Activated T-cell treated with anti-CD3 and anti-CD28 coated beads, Interleukin-2, amount 50 U/mL, for 24 hours (primary cell): ENCODE measurements around the gene CLTB.
"Not testable (repeated sequence)": the region's sequence is repeated elsewhere in the genome, so short reads cannot be mapped to it uniquely, and the experiment has no call there.

Experiments
- DNase-seq: peaks from one replicate; pipeline ENCODE4 v3.0.0-alpha.2; 2020
- H3K27ac Mint-ChIP-seq: 2 replicates; pipeline ENCODE4 v1.8.0; 2020; ENCODE audit warnings: mild to moderate bottlenecking, mixed read lengths
- H3K27me3 Mint-ChIP-seq: 2 replicates; pipeline ENCODE4 v1.8.0; 2020; ENCODE audit warnings: mixed read lengths
- H3K36me3 Mint-ChIP-seq: 2 replicates; pipeline ENCODE4 v1.8.0; 2020; ENCODE audit warnings: low read depth, mixed read lengths
- H3K4me1 Mint-ChIP-seq: 2 replicates; pipeline ENCODE4 v1.8.0; 2020; ENCODE audit warnings: low read depth, mixed read lengths
- H3K4me3 Mint-ChIP-seq: 2 replicates; pipeline ENCODE4 v1.8.0; 2020; ENCODE audit warnings: mild to moderate bottlenecking, moderate library complexity, mixed read lengths
- H3K9me3 Mint-ChIP-seq: 2 replicates; pipeline ENCODE4 v1.8.0; 2020; ENCODE audit warnings: mixed read lengths

The CLTB gene

DNA sequence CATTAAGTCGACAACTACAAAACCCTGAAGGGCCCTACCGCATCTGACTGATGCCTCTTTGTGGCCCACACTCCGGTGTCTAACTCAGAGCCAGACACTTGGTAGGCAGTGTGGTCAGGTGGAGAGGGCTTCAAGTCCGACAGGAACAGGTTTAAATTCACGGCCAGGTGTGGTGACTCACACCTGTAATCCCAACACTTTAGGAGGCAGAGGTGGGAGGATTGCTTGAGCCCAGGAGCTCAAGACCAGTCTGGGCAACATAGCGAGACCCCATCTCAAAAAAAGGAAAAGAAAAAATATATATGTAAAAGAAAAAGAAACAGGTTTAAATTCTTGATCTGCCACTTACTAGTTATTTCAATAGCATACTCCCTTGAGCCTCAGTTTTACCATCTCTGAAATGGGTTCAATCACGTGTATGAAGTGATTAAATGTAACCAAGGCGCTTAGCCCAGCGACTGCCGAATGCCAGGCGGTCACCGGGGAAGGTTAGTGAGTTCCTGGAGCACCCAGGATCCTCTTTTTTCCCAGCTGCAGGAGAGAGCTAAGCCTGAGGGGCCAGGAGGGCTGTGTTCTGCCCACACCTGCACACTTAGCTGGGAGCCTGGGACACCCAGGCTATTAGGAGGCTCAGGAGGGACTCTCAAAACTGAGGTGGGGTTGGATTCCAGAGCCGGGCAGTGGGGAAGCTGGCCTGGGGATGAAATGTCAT, 943 bp downstream of the CLTB start:
- Mint-ChIP-seq H3K27me3 (no peaks in the 10 kb centered on the region), H3K36me3 (peaks cover 22% of the 10 kb centered on the region), H3K27ac (peak overlapping the region; percentile 84), H3K4me3 (peak overlapping the region; percentile 83), H3K9me3 (no peaks in the 10 kb centered on the region), H3K4me1 (peaks cover 52% of the 10 kb centered on the region)
- no peak for DNase-seq

DNA sequence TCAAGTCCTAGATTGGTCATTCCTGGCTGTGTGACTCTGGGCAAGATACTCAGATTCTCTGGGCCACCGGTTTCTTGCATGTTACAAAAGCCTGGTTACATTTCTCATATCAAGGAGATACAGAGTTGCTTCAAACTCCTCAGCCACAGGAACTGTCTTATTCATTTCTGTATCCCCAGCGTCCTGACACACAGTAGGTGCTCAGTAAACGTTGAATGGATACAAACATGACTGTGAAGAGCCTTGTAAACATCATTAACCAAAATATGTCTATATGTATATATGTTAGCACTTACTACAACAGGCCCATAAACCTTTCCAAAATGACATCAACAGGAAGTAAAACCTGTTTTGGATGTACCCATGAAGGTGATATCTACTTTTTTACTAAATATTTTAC, 1.6 kb downstream of the CLTB start:
- H3K36me3 Mint-ChIP-seq = peaks cover 28% of the 10 kb centered on the region
- peaks cover 52% of the 10 kb centered on the region for H3K4me1 Mint-ChIP-seq
- peak overlapping the region; percentile 64 for H3K27ac Mint-ChIP-seq
- no peaks in the 10 kb centered on the region for H3K9me3 Mint-ChIP-seq
- DNase-seq = no peak
- peak overlapping the region; percentile 83 for H3K4me3 Mint-ChIP-seq
- no peaks in the 10 kb centered on the region for H3K27me3 Mint-ChIP-seq

DNA sequence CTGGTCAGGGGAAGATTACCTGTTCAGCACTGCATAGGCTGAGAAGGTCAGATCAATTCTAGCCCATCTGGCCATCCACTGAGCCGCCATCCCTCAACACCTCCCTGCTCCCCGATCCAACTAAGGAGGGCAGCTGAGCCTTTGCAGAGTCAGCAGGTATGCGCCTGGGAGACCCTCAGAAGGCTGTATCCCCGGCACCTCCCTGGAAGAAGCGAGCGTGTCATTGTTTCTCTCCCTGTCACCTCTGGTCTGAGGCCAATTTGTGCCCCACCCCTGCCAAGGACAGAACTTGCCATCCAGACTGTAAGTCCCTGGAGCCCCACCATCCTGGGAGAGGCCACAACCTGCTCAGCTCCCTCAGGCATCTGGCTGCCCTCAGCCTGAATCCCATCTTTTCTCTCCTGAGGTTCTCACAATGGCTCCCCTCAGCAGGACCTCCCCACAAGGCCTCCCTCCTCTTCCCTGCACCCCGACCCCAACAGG, 2.6 kb downstream of the CLTB start:
- Mint-ChIP-seq H3K4me3 (no peak overlapping the region), H3K4me1 (peaks cover 52% of the 10 kb centered on the region), H3K27ac (peak overlapping the region; percentile 63), H3K9me3 (no peaks in the 10 kb centered on the region), H3K27me3 (no peaks in the 10 kb centered on the region), H3K36me3 (peaks cover 37% of the 10 kb centered on the region)
- no peak for DNase-seq

- peaks cover 40% of the 10 kb centered on the region for H3K36me3 Mint-ChIP-seq
- no peaks in the 10 kb centered on the region for H3K9me3 Mint-ChIP-seq
- no peak overlapping the region for H3K4me3 Mint-ChIP-seq
- peak overlapping the region; percentile 33 for H3K27ac Mint-ChIP-seq
- peaks cover 52% of the 10 kb centered on the region for H3K4me1 Mint-ChIP-seq
- H3K27me3 Mint-ChIP-seq = no peaks in the 10 kb centered on the region
- no peak for DNase-seq
Measured at GRCh38 chr5:176413255-176413565, 3.1 kb downstream of the CLTB start.

- Mint-ChIP-seq H3K27ac (peak overlapping the region; percentile 33), H3K4me3 (no peak overlapping the region), H3K9me3 (no peaks in the 10 kb centered on the region), H3K36me3 (peaks cover 44% of the 10 kb centered on the region), H3K27me3 (no peaks in the 10 kb centered on the region), H3K4me1 (peaks cover 52% of the 10 kb centered on the region)
- no peak for DNase-seq
Measured at GRCh38 chr5:176412517-176413254, 3.7 kb downstream of the CLTB start.

GRCh38 chr5:176410486-176411180, 5.7 kb downstream of the CLTB start:
- H3K27me3 Mint-ChIP-seq = no peaks in the 10 kb centered on the region
- DNase-seq = no peak
- no peak overlapping the region for H3K4me3 Mint-ChIP-seq

DNA sequence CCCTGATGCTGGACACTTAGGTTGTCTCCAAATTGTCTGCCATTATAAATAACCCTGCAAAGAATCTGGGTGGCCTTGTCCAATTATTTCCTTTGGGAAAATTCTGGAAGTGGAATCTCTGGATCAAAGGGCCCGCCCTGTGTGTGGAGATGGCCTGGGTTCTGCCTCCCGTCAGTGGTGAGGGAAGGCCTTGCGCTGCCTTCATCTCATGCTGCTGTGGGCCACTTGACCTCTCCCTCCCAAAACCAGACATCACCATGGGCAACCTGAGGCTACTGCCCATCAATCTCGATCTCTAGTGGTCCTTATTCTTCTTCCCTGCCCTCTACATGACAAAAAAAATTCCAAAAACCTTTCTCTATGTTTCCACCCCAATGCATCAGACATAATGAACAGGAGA, 6.6 kb downstream of the CLTB start:
- H3K4me1 Mint-ChIP-seq = peaks cover 33% of the 10 kb centered on the region
- H3K36me3 Mint-ChIP-seq = peaks cover 63% of the 10 kb centered on the region
- H3K4me3 Mint-ChIP-seq = no peak overlapping the region
- no peaks in the 10 kb centered on the region for H3K27me3 Mint-ChIP-seq
- H3K9me3 Mint-ChIP-seq = no peaks in the 10 kb centered on the region
- peak; percentile 2 for DNase-seq
- no peak overlapping the region for H3K27ac Mint-ChIP-seq

More at GRCh38 chr5:176410486-176411180, 5.7 kb downstream of the CLTB start:
- Mint-ChIP-seq H3K27ac (no peak overlapping the region), H3K4me1 (peaks cover 42% of the 10 kb centered on the region), H3K36me3 (peaks cover 60% of the 10 kb centered on the region), H3K9me3 (no peaks in the 10 kb centered on the region)

DNA sequence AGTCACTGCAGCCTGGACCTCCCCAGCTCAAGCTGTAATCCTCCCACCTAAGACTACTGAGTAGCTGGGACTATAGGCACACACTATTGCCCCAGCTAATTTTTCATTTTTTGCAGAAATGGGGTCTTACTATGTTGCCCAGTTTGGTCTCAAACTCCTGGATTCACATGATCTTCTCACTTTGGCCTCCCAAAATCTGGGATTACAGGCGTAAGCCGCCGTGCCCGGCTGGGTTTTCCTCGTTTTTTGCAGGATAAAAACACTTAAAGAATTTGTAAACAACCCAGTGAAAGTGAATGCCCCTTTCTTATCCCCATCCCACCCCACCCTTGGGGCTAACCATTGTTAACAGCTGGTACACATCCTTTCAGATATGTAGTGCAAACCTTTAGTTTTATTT, 7.7 kb downstream of the CLTB start:
- Mint-ChIP-seq H3K36me3 (peaks cover 59% of the 10 kb centered on the region), H3K27me3 (no peaks in the 10 kb centered on the region)

DNA sequence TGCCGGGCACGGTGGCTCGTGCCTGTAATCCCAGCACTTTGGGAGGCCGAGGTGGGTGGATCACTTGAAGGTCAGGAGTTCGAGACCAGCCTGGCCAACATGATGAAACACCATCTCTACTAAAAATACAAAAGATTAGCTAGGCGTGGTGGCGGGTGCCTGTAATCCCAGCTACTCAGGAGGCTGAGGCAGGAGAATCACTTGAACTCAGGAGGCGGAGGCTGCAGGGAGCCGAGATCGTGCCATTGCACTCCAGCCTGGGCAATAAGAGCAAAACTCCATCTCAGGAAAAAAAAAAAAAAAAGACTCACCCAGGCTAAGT, 8.1 kb downstream of the CLTB start:
- H3K27ac Mint-ChIP-seq, H3K27me3 Mint-ChIP-seq, H3K9me3 Mint-ChIP-seq, DNase-seq, H3K4me3 Mint-ChIP-seq: not testable (repeated sequence)
- peaks cover 58% of the 10 kb centered on the region for H3K36me3 Mint-ChIP-seq
- H3K4me1 Mint-ChIP-seq = peaks cover 19% of the 10 kb centered on the region

More for the DNA sequence above, 7.7 kb downstream of the CLTB start:
- Mint-ChIP-seq H3K27ac (no peak overlapping the region), H3K4me1 (peaks cover 22% of the 10 kb centered on the region), H3K9me3 (no peaks in the 10 kb centered on the region), H3K4me3 (no peak overlapping the region)
- DNase-seq = no peak

- H3K27ac Mint-ChIP-seq = no peak overlapping the region
- H3K9me3 Mint-ChIP-seq = no peaks in the 10 kb centered on the region
- no peak overlapping the region for H3K4me3 Mint-ChIP-seq
- H3K4me1 Mint-ChIP-seq = peaks cover 14% of the 10 kb centered on the region
- peaks cover 54% of the 10 kb centered on the region for H3K36me3 Mint-ChIP-seq
- H3K27me3 Mint-ChIP-seq = no peaks in the 10 kb centered on the region
- DNase-seq = no peak
Measured at GRCh38 chr5:176407456-176408251, 8.7 kb downstream of the CLTB start.

GRCh38 chr5:176406436-176407052, 9.8 kb downstream of the CLTB start:
- peaks cover 7% of the 10 kb centered on the region for H3K4me1 Mint-ChIP-seq
- H3K9me3 Mint-ChIP-seq = no peaks in the 10 kb centered on the region
- H3K27me3 Mint-ChIP-seq = no peaks in the 10 kb centered on the region
- no peak overlapping the region for H3K27ac Mint-ChIP-seq
- DNase-seq = no peak
- no peak overlapping the region for H3K4me3 Mint-ChIP-seq
- H3K36me3 Mint-ChIP-seq = peaks cover 56% of the 10 kb centered on the region

DNA sequence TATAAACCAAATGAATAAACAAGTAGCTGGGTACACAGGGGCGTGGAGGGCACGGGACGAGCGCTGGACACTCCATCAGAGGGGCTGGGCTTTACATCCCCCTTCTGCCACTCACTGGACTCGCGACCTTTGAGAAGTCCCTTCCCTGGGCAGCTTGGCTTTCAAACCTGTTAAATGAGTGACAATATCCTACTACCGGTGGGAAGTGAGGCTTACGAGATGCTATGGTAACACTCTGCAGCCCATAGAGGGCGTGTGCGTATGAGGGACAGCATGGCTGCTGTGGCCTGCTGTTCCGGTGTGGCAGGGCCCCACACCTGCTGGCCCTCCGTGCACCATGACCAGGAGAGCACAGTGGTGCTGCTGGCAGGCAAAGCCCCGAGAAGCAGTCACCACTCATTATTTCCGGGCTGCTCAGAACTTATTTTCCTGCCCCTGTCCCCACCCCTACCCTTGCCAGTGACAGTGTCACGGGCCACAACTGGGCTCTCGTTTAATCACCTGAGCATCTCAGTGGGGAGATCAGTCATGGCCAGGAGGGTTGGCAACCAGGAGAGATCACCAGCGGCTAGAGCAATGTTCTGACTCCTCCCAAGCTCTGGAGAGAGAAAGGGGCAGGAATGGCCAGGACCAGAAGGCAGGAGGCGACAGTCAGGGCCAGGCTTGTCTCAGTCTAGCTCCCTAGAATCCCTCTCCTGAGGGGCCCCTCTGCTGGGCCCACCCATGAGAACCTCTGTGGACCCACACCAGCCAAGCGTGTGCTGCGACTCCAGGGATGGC, 10.5 kb downstream of the CLTB start:
- DNase-seq = peak; percentile 12

More for the DNA sequence above, 10.5 kb downstream of the CLTB start:
- peaks cover 62% of the 10 kb centered on the region for H3K36me3 Mint-ChIP-seq
- H3K4me1 Mint-ChIP-seq = peaks cover under 1% of the 10 kb centered on the region
- H3K27me3 Mint-ChIP-seq = no peaks in the 10 kb centered on the region
- no peak overlapping the region for H3K4me3 Mint-ChIP-seq
- peak overlapping the region; percentile 40 for H3K27ac Mint-ChIP-seq
- H3K9me3 Mint-ChIP-seq = no peaks in the 10 kb centered on the region
